IMR-90 (cell line): ENCODE results near the gene SPON1. TPM values are rescaled to one million over a fixed set of nuclear protein-coding genes. Genes with fewer than 3 reads are reported as not detected.

Experiments used
- ATAC-seq: fragments of 200-7000 bp; cut with Tn5 transposase; 2 replicates; pipeline ENCODE4 v1.9.1; 2020; ENCODE audit warnings: low read depth, mild to moderate bottlenecking, moderate library complexity
- BruUV-seq: library from RNA; stranded (reverse); fragments of 400-500 nt; replicated peaks from 2 replicates; lab custom pipeline; 2021; lab: Mats Ljungman, UMichigan
- CTCF ChIA-PET: fragments of 300-600 bp; formaldehyde crosslinking; extraction: SDS; loops from one replicate; lab custom pipeline; 2021; ENCODE audit warnings: antibody characterized with exemption; lab: Yijun Ruan, JAX
- POLR2A ChIA-PET: fragments of 300-600 bp; sonication (Branson Sonifier 250); formaldehyde crosslinking; loops from one replicate; lab custom pipeline; 2022; ENCODE audit warnings: antibody characterized with exemption; ENCODE audit not compliant: unreplicated experiment; lab: Charles Lee
- DNase-seq: peaks from one replicate; pipeline ENCODE4 v3.0.0; 2013
- H2AFZ ChIP-seq: replicated peaks from 2 replicates; pipeline ENCODE3; 2013; ENCODE audit warnings: low read length, mild to moderate bottlenecking; ENCODE audit not compliant: poor library complexity
- H2AK5ac ChIP-seq: 2 replicates; pipeline ENCODE4 v1.6.1; 2013; ENCODE audit warnings: low read depth, low read length, inconsistent platforms
- H2AK9ac ChIP-seq: replicated peaks from 2 replicates; pipeline ENCODE3; 2013; ENCODE audit warnings: mild to moderate bottlenecking, low read depth, low read length, moderate library complexity; ENCODE audit not compliant: poor library complexity
- H2BK120ac ChIP-seq: 2 replicates; pipeline ENCODE4 v1.6.1; 2013; ENCODE audit warnings: low read depth, low read length, inconsistent platforms
- H2BK15ac ChIP-seq: 3 replicates; pipeline ENCODE4 v1.6.1; 2013; ENCODE audit warnings: low read depth, low read length, inconsistent platforms
- H2BK20ac ChIP-seq: 2 replicates; pipeline ENCODE4 v1.6.1; 2013; ENCODE audit warnings: low read depth, mild to moderate bottlenecking, inconsistent platforms, low read length, moderate library complexity
- H2BK5ac ChIP-seq: 2 replicates; pipeline ENCODE4 v1.6.1; 2013; ENCODE audit warnings: mild to moderate bottlenecking, low read depth, low read length, inconsistent platforms; ENCODE audit not compliant: poor library complexity, severe bottlenecking
- H3K14ac ChIP-seq: replicated peaks from 2 replicates; pipeline ENCODE4 v1.6.1; 2013; ENCODE audit warnings: low read depth, low read length, inconsistent platforms
- H3K18ac ChIP-seq: 2 replicates; pipeline ENCODE4 v1.6.1; 2013; ENCODE audit warnings: low read depth, low read length, control low read depth
- H3K23ac ChIP-seq: 2 replicates; pipeline ENCODE4 v1.6.1; 2013; ENCODE audit warnings: low read depth, low read length, inconsistent platforms
- H3K27ac ChIP-seq: 2 replicates; pipeline ENCODE4 v1.5.1; 2013; ENCODE audit warnings: mild to moderate bottlenecking, control low read depth, low read length; ENCODE audit not compliant: insufficient read depth
- H3K27me3 ChIP-seq: 2 replicates; pipeline ENCODE4 v1.6.1; 2013; ENCODE audit warnings: low read length; ENCODE audit not compliant: control insufficient read depth, insufficient read depth
- H3K36me3 ChIP-seq: 2 replicates; pipeline ENCODE4 v1.6.1; 2013; ENCODE audit warnings: low read length, mixed read lengths; ENCODE audit not compliant: control insufficient read depth, insufficient read depth
- H3K4ac ChIP-seq: 2 replicates; pipeline ENCODE4 v1.6.1; 2013; ENCODE audit warnings: low read depth, low read length, inconsistent platforms
- H3K4me1 ChIP-seq: 2 replicates; pipeline ENCODE4 v1.6.1; 2013; ENCODE audit warnings: low read length, mixed read lengths; ENCODE audit not compliant: control insufficient read depth, insufficient read depth
- H3K4me2 ChIP-seq: 2 replicates; pipeline ENCODE4 v1.6.1; 2013; ENCODE audit warnings: low read depth, mild to moderate bottlenecking, control low read depth, low read length, moderate library complexity
- H3K4me3 ChIP-seq: 2 replicates; pipeline ENCODE4 v1.5.1; 2013; ENCODE audit warnings: low read depth, mild to moderate bottlenecking, control low read depth, low read length, moderate library complexity; ENCODE audit not compliant: insufficient read depth
- H3K56ac ChIP-seq: 2 replicates; pipeline ENCODE4 v1.6.1; 2013; ENCODE audit warnings: low read length, inconsistent platforms; ENCODE audit not compliant: insufficient read depth; ENCODE audit errors: extremely low read depth
- H3K79me1 ChIP-seq, 2 experiments: 2 replicates each; pipeline ENCODE4 v1.6.1; 2013; ENCODE audit warnings: low read length in 2 of 2, inconsistent platforms in 1 of 2, low read depth in 1 of 2
- H3K9ac ChIP-seq: 2 replicates; pipeline ENCODE4 v1.6.1; 2013; ENCODE audit warnings: low read depth, low read length, control low read depth
- H3K9me1 ChIP-seq: 2 replicates; pipeline ENCODE4 v1.6.1; 2013; ENCODE audit warnings: low read length, inconsistent platforms; ENCODE audit not compliant: insufficient read depth
- H3K9me3 ChIP-seq: 2 replicates; pipeline ENCODE4 v1.6.1; 2013; ENCODE audit warnings: low read length; ENCODE audit not compliant: control insufficient read depth, insufficient read depth
- H4K20me1 ChIP-seq: 2 replicates; pipeline ENCODE4 v1.6.1; 2013; ENCODE audit warnings: low read length, inconsistent platforms; ENCODE audit not compliant: insufficient read depth
- H4K5ac ChIP-seq: 2 replicates; pipeline ENCODE4 v1.6.1; 2013; ENCODE audit warnings: mild to moderate bottlenecking, low read depth, low read length, control low read depth
- H4K8ac ChIP-seq, 2 experiments: 2 replicates each; pipeline ENCODE4 v1.6.1; 2013; ENCODE audit warnings: low read depth in 2 of 2, low read length in 2 of 2, control low read depth in 1 of 2, inconsistent platforms in 1 of 2
- H4K91ac ChIP-seq: 2 replicates; pipeline ENCODE4 v1.6.1; 2013; ENCODE audit warnings: low read depth, low read length, inconsistent platforms; ENCODE audit not compliant: insufficient read depth
- BHLHE40 ChIP-seq: fragments of 150-350 bp; IDR thresholded peaks from 2 replicates; pipeline ENCODE4 v1.6.1; 2016; ENCODE audit warnings: mild to moderate bottlenecking, low read depth, low read length
- CEBPB ChIP-seq: IDR thresholded peaks from 2 replicates; pipeline ENCODE4 v1.6.1; 2012; ENCODE audit warnings: low read depth, low read length, improper control_type of control experiment
- CHD1 ChIP-seq: IDR thresholded peaks from 2 replicates; pipeline ENCODE4 v1.6.1; 2012; ENCODE audit warnings: low read depth, low read length, improper control_type of control experiment
- FOS ChIP-seq: fragments of 150-350 bp; IDR thresholded peaks from 2 replicates; pipeline ENCODE4 v1.6.1; 2016; ENCODE audit warnings: low read depth, low read length
- MAFK ChIP-seq: IDR thresholded peaks from 2 replicates; pipeline ENCODE4 v1.6.1; 2012; ENCODE audit warnings: low read depth, low read length, improper control_type of control experiment
- MAZ ChIP-seq: IDR thresholded peaks from 2 replicates; pipeline ENCODE4 v1.6.1; 2012; ENCODE audit warnings: low read depth, mild to moderate bottlenecking, low read length, improper control_type of control experiment, moderate library complexity, borderline replicate concordance
- MXI1 ChIP-seq: IDR thresholded peaks from 2 replicates; pipeline ENCODE4 v1.6.1; 2012; ENCODE audit warnings: low read depth, mild to moderate bottlenecking, low read length, moderate library complexity, borderline replicate concordance
- NFE2L2 ChIP-seq: fragments of 150-350 bp; IDR thresholded peaks from 2 replicates; pipeline ENCODE4 v1.6.1; 2016; ENCODE audit warnings: low read depth, mild to moderate bottlenecking, low read length
- POLR2A ChIP-seq: IDR thresholded peaks from 2 replicates; pipeline ENCODE4 v1.6.1; 2012; ENCODE audit warnings: mild to moderate bottlenecking, low read depth, low read length
- RAD21 ChIP-seq: IDR thresholded peaks from 2 replicates; pipeline ENCODE4 v1.6.1; 2012; ENCODE audit warnings: low read length, improper control_type of control experiment
- RCOR1 ChIP-seq: IDR thresholded peaks from 2 replicates; pipeline ENCODE4 v1.6.1; 2012; ENCODE audit warnings: mild to moderate bottlenecking, low read length, improper control_type of control experiment; ENCODE audit not compliant: insufficient replicate concordance
- RFX5 ChIP-seq: IDR thresholded peaks from 2 replicates; pipeline ENCODE4 v1.8.0; 2012; ENCODE audit warnings: low read depth, mild to moderate bottlenecking, low read length, moderate library complexity
- SMC3 ChIP-seq: fragments of 150-350 bp; IDR thresholded peaks from 2 replicates; pipeline ENCODE4 v1.6.1; 2016; ENCODE audit warnings: low read depth, mild to moderate bottlenecking, antibody characterized with exemption, low read length, moderate library complexity
- WGBS, 2 experiments: methylation state at CpG; one replicate each; pipeline versions ENCODE4 v1.1.5 to v1.1.7; 2013; ENCODE audit warnings: missing lambda C conversion rate in 2 of 2; ENCODE audit not compliant: insufficient read length in 1 of 2; ENCODE audit errors: extremely low coverage in 2 of 2; 5-methylcytosine and 5-hydroxymethylcytosine counted together
- dilution Hi-C: fragments of 300-500 bp; cut with HindIII; formaldehyde crosslinking; loops from one replicate; pipeline ENCODE4 v1.14.3; 2018; ENCODE audit warnings: low sequenced_read_pairs; ENCODE audit not compliant: unreplicated experiment
- in situ Hi-C: fragments of 300-500 bp; cut with MboI; formaldehyde crosslinking; loops from 3 replicates; pipeline ENCODE4 v1.14.3; 2019; ENCODE audit warnings: low sequenced_read_pairs, inconsistent platforms, mixed read lengths
- intact Hi-C: fragments of 100-400 bp; cut with micrococcal nuclease; formaldehyde crosslinking; loops from 2 replicates; pipeline ENCODE4 v1.10.0; 2022
- polyA plus RNA-seq, 3 experiments: library from polyadenylated mRNA; depleted of rRNA; stranded (reverse); fragments of >200 nt; gene quantifications; 2 replicates each; pipeline ENCODE4 v1.2.3, GENCODE V29; 2012; ENCODE audit warnings: low replicate concordance in 1 of 3
- total RNA-seq: library from RNA; depleted of rRNA; stranded (reverse); fragments of >200 nt; gene quantifications from 2 replicates; pipeline ENCODE4 v1.2.3, GENCODE V29; 2012
- TF ChIP-seq, protein P1 (sequence below): fragments of 150-350 bp; IDR thresholded peaks from 2 replicates; pipeline ENCODE4 v1.6.1; 2017; ENCODE audit warnings: mild to moderate bottlenecking, antibody characterized with exemption, low read length, low read depth
- TF ChIP-seq, protein P2 (sequence below): conservative IDR thresholded peaks from 2 replicates; pipeline ENCODE4 v1.5.1; 2012; ENCODE audit warnings: mild to moderate bottlenecking, low read depth, low read length, improper control_type of control experiment

The SPON1 gene
- total and polyA plus RNA-seq, 2 of the 4 experiments (the other 2 are of a cell fraction), result 0.62 to 0.72 TPM

DNA sequence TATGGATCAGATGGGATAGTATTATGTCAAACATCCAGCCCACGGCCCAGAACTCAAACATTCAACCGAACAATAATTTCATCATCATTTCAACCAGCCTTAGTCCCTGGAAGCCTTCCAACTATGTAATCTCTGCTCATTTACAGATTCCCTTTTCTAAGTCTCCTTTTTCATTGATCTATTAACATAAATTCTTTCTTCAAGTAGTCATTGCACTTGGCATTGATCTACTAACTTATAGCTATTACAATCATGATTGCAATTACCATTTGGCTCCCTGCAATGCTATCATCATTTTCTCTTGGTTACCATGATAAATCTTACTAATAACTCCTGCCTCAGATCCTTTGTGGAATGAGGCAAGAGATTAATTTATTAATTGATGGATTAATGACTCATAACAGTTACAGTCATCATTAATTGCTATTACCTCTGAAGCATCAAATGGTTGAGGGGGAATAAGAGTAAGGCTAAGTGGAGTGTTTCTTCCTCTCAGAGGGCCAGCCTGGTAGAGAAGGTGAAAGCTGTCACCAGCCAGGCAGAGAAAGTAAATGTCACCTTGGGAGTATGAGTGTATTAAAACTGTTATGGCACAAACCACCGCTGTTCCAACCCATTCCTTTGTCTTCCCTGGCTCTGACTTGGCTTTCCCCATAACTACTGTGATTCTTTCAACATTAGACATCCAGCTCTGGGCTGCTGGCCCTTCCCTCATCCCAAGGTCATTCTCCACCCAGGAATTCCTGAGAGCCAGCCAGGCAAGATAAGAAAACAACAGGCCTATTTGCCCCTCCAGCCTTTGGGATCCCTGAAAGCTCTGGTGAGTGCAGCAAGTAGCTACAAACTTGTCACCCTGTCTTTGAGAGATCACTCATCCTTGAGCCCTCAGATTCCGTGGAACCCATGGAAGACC, 221.8 kb downstream of the SPON1 start:
- Histone ChIP-seq H3K4me3 (no peak overlapping the region), H3K9me1 (no peaks in the 10 kb centered on the region), H3K4me1 (no peaks in the 10 kb centered on the region; the same call in 1 of the 2 replicates), H2AFZ (no peak overlapping the region), H3K9me3 (no peaks in the 10 kb centered on the region), H4K20me1 (no peaks in the 10 kb centered on the region), H4K8ac (no peak overlapping the region), H4K5ac (no peak overlapping the region), H3K9ac (no peak overlapping the region), H2AK5ac (no peak overlapping the region), H3K23ac (no peak overlapping the region), H2AK9ac (no peak overlapping the region), H3K27ac (no peak overlapping the region), H3K36me3 (no peaks in the 10 kb centered on the region), H3K56ac (no peak overlapping the region), H3K4ac (no peak overlapping the region), H2BK20ac (no peak overlapping the region), H2BK15ac (no peak overlapping the region), H3K18ac (no peak overlapping the region), H2BK5ac (no peak overlapping the region), H3K79me1 (no peaks in the 10 kb centered on the region), H2BK120ac (no peak overlapping the region), H3K27me3 (no peaks in the 10 kb centered on the region; the same call in none of the 2 replicates), H3K4me2 (no peak overlapping the region), H3K14ac (no peak overlapping the region), H4K91ac (no peak overlapping the region)
- ChIA-PET POLR2A (no interaction called here), CTCF (no interaction called here)
- BruUV-seq, result no TSS peak
- dilution Hi-C loops, result no loop called here
- no peak for DNase-seq
- 40% methylated on average over 1 of the region's 4 CpGs; no CpG with 5 or more reads in 1 of the 2 experiments for WGBS, 2 experiments
- in situ Hi-C loops, result no loop called here
- intact Hi-C loops, result no loop called here
- no peak for ATAC-seq
- no peak for TF ChIP-seq NFE2L2
- no peak for TF ChIP-seq FOS
- no peak for TF ChIP-seq RFX5
- no peak for TF ChIP-seq RCOR1
- TF ChIP-seq, protein P1, sequence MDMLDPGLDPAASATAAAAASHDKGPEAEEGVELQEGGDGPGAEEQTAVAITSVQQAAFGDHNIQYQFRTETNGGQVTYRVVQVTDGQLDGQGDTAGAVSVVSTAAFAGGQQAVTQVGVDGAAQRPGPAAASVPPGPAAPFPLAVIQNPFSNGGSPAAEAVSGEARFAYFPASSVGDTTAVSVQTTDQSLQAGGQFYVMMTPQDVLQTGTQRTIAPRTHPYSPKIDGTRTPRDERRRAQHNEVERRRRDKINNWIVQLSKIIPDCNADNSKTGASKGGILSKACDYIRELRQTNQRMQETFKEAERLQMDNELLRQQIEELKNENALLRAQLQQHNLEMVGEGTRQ, result no peak
- TF ChIP-seq MXI1, result no peak
- no peak for TF ChIP-seq CHD1
- no peak for TF ChIP-seq MAZ
- TF ChIP-seq, protein P2, sequence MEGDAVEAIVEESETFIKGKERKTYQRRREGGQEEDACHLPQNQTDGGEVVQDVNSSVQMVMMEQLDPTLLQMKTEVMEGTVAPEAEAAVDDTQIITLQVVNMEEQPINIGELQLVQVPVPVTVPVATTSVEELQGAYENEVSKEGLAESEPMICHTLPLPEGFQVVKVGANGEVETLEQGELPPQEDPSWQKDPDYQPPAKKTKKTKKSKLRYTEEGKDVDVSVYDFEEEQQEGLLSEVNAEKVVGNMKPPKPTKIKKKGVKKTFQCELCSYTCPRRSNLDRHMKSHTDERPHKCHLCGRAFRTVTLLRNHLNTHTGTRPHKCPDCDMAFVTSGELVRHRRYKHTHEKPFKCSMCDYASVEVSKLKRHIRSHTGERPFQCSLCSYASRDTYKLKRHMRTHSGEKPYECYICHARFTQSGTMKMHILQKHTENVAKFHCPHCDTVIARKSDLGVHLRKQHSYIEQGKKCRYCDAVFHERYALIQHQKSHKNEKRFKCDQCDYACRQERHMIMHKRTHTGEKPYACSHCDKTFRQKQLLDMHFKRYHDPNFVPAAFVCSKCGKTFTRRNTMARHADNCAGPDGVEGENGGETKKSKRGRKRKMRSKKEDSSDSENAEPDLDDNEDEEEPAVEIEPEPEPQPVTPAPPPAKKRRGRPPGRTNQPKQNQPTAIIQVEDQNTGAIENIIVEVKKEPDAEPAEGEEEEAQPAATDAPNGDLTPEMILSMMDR, result no peak
- no peak for TF ChIP-seq MAFK
- TF ChIP-seq CEBPB, result no peak
- TF ChIP-seq POLR2A, result no peak
- no peak for TF ChIP-seq BHLHE40
- TF ChIP-seq RAD21, result no peak
- TF ChIP-seq SMC3, result no peak
